Measurements from ENCODE around the gene SLC6A19. TPM values are rescaled to one million over a fixed set of nuclear protein-coding genes. Genes with fewer than 3 reads are reported as not detected.

The SLC6A19 gene
- total RNA-seq, 2 donors from 2014 or later = 0.09 to 0.15 TPM

DNA sequence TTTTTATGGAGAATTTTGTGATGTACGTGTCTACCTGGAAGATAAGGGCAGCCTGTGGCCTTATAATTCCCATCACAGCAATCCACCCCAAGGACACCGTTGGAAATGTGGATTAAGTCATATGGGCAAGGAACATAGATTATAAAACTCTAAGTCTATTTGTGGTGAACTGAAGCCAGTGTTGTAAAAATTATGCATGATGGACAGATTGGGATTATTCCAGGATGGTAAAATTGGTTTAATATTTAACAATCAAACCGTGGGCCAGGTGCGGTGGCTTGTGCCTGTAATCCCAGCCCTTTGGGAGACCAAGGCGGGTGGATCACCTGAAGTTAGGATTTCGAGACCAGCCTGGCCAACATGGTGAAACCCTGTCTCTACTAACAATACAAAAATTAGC is 12.9 kb upstream of the SLC6A19 start:
- Histone ChIP-seq H3K9ac (ENCODE audit: extremely low read depth, low read length, poor library complexity, severe bottlenecking) (no peak overlapping the region), H3K27me3 (ENCODE audit: control insufficient read depth, insufficient read depth, low read length, poor library complexity, severe bottlenecking) (peaks cover 14% of the 10 kb centered on the region), H3K4me3 (ENCODE audit: low read length) (no peak overlapping the region), H3K4me1 (ENCODE audit: control insufficient read depth, insufficient read depth, low read length) (peaks cover 14% of the 10 kb centered on the region), H3K27ac (ENCODE audit: low read depth, low read length) (no peak overlapping the region), H3K36me3 (ENCODE audit: control insufficient read depth, insufficient read depth, low read length) (no peaks in the 10 kb centered on the region), H3K9me3 (ENCODE audit: control insufficient read depth, low read length) (no peaks in the 10 kb centered on the region)
- H3K27ac Mint-ChIP-seq = no peak overlapping the region
- TF ChIP-seq CTCF (conservative IDR thresholded peaks at IDR 0.05) = no peak
- no peak for DNase-seq
- H3K36me3 Mint-ChIP-seq (ENCODE audit: low read depth) = no peaks in the 10 kb centered on the region
- H3K9me3 Mint-ChIP-seq = no peaks in the 10 kb centered on the region
- H3K4me3 Mint-ChIP-seq = no peak overlapping the region
- peaks cover 6% of the 10 kb centered on the region for H3K27me3 Mint-ChIP-seq (ENCODE audit: insufficient read depth)
- WGBS, 2 experiments (ENCODE audit: insufficient coverage in 1 of 2, insufficient read length in 1 of 2) = 62% methylated on average over 6 of the region's 6 CpGs
- H3K4me1 Mint-ChIP-seq = peaks cover 12% of the 10 kb centered on the region

DNA sequence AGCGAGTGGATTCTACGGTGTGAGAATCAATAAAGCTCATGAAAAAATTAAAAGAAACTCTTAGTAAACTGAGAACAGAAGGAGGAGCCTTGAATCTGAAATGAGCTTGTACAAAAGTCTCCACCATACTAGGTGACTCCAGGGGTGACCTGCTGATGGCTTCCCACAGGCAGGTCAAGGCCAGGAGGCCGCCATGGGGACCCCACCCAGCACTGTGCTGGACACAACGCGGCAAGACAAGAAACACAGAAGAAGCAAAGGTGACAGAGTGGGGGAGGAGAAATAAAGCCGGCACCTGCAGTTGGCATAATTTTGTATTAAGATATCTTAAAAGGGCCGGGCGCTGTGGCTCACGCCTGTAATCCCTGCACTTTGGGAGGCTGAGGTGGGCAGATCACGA is 12.1 kb upstream of the SLC6A19 start:
- H3K4me1 ChIP-seq (ENCODE audit: control insufficient read depth, insufficient read depth, low read length) = peaks cover 14% of the 10 kb centered on the region
- H3K9ac ChIP-seq (ENCODE audit: extremely low read depth, low read length, poor library complexity, severe bottlenecking) = no peak overlapping the region
- no peak overlapping the region for H3K27ac Mint-ChIP-seq
- no peak overlapping the region for H3K27ac ChIP-seq (ENCODE audit: low read depth, low read length)
- 93 to 100% methylated on average over 4 to 10 of the region's 10 CpGs for WGBS, 2 experiments (ENCODE audit: insufficient coverage in 1 of 2, insufficient read length in 1 of 2)
- H3K4me1 Mint-ChIP-seq = peaks cover 12% of the 10 kb centered on the region
- no peak for TF ChIP-seq CTCF (conservative IDR thresholded peaks at IDR 0.05)
- no peaks in the 10 kb centered on the region for H3K9me3 Mint-ChIP-seq
- H3K4me3 ChIP-seq (ENCODE audit: low read length) = no peak overlapping the region
- no peaks in the 10 kb centered on the region for H3K36me3 ChIP-seq (ENCODE audit: control insufficient read depth, insufficient read depth, low read length)
- no peak overlapping the region for H3K4me3 Mint-ChIP-seq
- H3K9me3 ChIP-seq (ENCODE audit: control insufficient read depth, low read length) = no peaks in the 10 kb centered on the region
- H3K36me3 Mint-ChIP-seq (ENCODE audit: low read depth) = no peaks in the 10 kb centered on the region
- peaks cover 17% of the 10 kb centered on the region for H3K27me3 ChIP-seq (ENCODE audit: control insufficient read depth, insufficient read depth, low read length, poor library complexity, severe bottlenecking)
- no peak for DNase-seq
- peaks cover 6% of the 10 kb centered on the region for H3K27me3 Mint-ChIP-seq (ENCODE audit: insufficient read depth)

DNA sequence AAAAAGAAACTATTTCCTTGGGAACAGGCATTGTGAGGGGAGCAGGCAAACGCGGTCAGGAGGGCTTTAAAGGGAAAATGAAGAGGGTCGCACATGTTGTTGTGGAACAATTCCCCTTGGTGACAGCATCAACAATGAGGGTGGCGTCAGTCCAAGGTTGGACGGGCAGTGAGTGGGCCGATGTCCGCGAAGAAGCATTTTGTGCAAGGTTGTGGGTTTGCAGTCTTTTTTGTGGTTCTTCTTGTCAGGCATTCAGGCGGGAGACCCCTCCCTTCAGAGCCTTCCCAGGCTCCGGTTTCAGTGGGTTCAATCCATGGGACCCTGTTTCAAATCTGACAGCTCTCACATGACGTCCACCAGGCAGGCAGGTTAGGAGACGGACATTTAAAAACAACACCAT is 11.1 kb upstream of the SLC6A19 start:
- peaks cover 17% of the 10 kb centered on the region for H3K27me3 ChIP-seq (ENCODE audit: control insufficient read depth, insufficient read depth, low read length, poor library complexity, severe bottlenecking)
- peaks cover 12% of the 10 kb centered on the region for H3K4me1 Mint-ChIP-seq
- DNase-seq = no peak
- H3K9ac ChIP-seq (ENCODE audit: extremely low read depth, low read length, poor library complexity, severe bottlenecking) = no peak overlapping the region
- no peaks in the 10 kb centered on the region for H3K9me3 Mint-ChIP-seq
- WGBS, 2 experiments (ENCODE audit: insufficient coverage in 1 of 2, insufficient read length in 1 of 2) = 82 to 89% methylated on average over 10 to 12 of the region's 12 CpGs
- H3K27ac Mint-ChIP-seq = no peak overlapping the region
- peaks cover 6% of the 10 kb centered on the region for H3K27me3 Mint-ChIP-seq (ENCODE audit: insufficient read depth)
- no peak overlapping the region for H3K4me3 Mint-ChIP-seq
- no peaks in the 10 kb centered on the region for H3K36me3 ChIP-seq (ENCODE audit: control insufficient read depth, insufficient read depth, low read length)
- H3K36me3 Mint-ChIP-seq (ENCODE audit: low read depth) = no peaks in the 10 kb centered on the region
- H3K4me1 ChIP-seq (ENCODE audit: control insufficient read depth, insufficient read depth, low read length) = peaks cover 14% of the 10 kb centered on the region
- H3K4me3 ChIP-seq (ENCODE audit: low read length) = no peak overlapping the region
- H3K27ac ChIP-seq (ENCODE audit: low read depth, low read length) = no peak overlapping the region
- H3K9me3 ChIP-seq (ENCODE audit: control insufficient read depth, low read length) = no peaks in the 10 kb centered on the region
- TF ChIP-seq CTCF (conservative IDR thresholded peaks at IDR 0.05) = no peak

Data from endodermal cell (in vitro differentiated cells).